K562 (cell line): ENCODE data around the gene CD164L2. TPM values are rescaled to one million over a fixed set of nuclear protein-coding genes. Genes with fewer than 3 reads are reported as not detected.

Experiments
- DNMT1 ChIP-seq: fragments of 450-650 bp; IDR thresholded peaks from 2 replicates; pipeline ENCODE4 v1.6.1; 2016; ENCODE audit warnings: antibody characterized with exemption, mild to moderate bottlenecking
- FUS ChIP-seq: fragments of 200-400 bp; formaldehyde crosslinking; optimal IDR thresholded peaks from 2 replicates; pipeline ENCODE3; 2017; ENCODE audit warnings: low read depth, low read length
- GABPA ChIP-seq: fragments of 200-800 bp; sonication (Bioruptor generic); conservative IDR thresholded peaks from 2 replicates; pipeline ENCODE4 v1.6.1; 2016; ENCODE audit warnings: low read depth, missing genetic modification characterization, missing compliant biosample characterization
- KAT7 ChIP-seq: sonication (generic); formaldehyde crosslinking; IDR thresholded peaks from 2 replicates; pipeline ENCODE4 v1.8.0; 2022; ENCODE audit warnings: missing genetic modification reagents, mild to moderate bottlenecking, borderline replicate concordance
- KDM4B ChIP-seq, 2 experiments: fragments of 450-650 bp in 1 of 2; sonication (generic) in 1 of 2; IDR thresholded peaks; 2 replicates each; pipeline ENCODE4 v1.6.1; 2016 to 2017; ENCODE audit warnings: borderline replicate concordance in 2 of 2, antibody characterized with exemption in 1 of 2, low read depth in 1 of 2, mild to moderate bottlenecking in 1 of 2
- RAD21 ChIP-seq, 2 experiments: fragments of 250-450 bp in 1 of 2; fragments of 450-650 bp in 1 of 2; sonication (Bioruptor Pico) in 1 of 2; formaldehyde crosslinking in 1 of 2; IDR thresholded peaks in 1 of 2; conservative IDR thresholded peaks in 1 of 2; 2 replicates each; pipeline versions ENCODE4 v1.4.0 to v1.8.0; 2020 to 2022; ENCODE audit warnings: mild to moderate bottlenecking in 2 of 2, moderate library complexity in 1 of 2
- SMAD3 ChIP-seq: fragments of 450-650 bp; formaldehyde crosslinking; conservative IDR thresholded peaks from 2 replicates; pipeline ENCODE4 v1.4.0; 2020; ENCODE audit warnings: mild to moderate bottlenecking
- ZBTB7A ChIP-seq: IDR thresholded peaks from 2 replicates; pipeline ENCODE4 v1.6.1; 2011; ENCODE audit warnings: low read depth, mild to moderate bottlenecking, low read length, moderate library complexity, borderline replicate concordance; ENCODE audit not compliant: control insufficient read depth
- polyA plus RNA-seq, 8 experiments: library from polyadenylated mRNA; depleted of rRNA in 4 of 8; stranded (reverse) in 5 of 8; unstranded in 3 of 8; fragments of >200 nt; fragmentation: Nextera tagmentation in 2 of 8; fragmentation: Illumina TruSeq in 1 of 8; extraction: Ambion mirVana in 2 of 8; extraction: Trizol in 1 of 8; gene quantifications; 2 replicates each; pipeline versions ENCODE4 v1.2.1 to v1.2.3, GENCODE V29; 2011 to 2014; ENCODE audit warnings: inconsistent platforms in 1 of 8, missing spikeins in 1 of 8
- total RNA-seq, 7 experiments: library from RNA; depleted of rRNA in 6 of 7; stranded (reverse); fragments of >200 nt in 6 of 7; fragmentation: Illumina TruSeq in 2 of 7; extraction: Trizol in 2 of 7; gene quantifications; 2 replicates each; pipeline versions ENCODE4 v1.2.1 to v1.2.3, GENCODE V29; 2011 to 2021; ENCODE audit warnings: low replicate concordance in 1 of 7
- TF ChIP-seq, protein P1 (sequence below), 2 experiments: fragments of 450-650 bp; formaldehyde crosslinking in 1 of 2; IDR thresholded peaks; 2 replicates each; pipeline versions ENCODE4 v1.4.0 to v1.6.1; 2014 to 2020; ENCODE audit warnings: mild to moderate bottlenecking in 2 of 2, borderline replicate concordance in 1 of 2, low read depth in 1 of 2
- TF ChIP-seq, protein P2 (sequence below): fragments of 450-650 bp; IDR thresholded peaks from 2 replicates; pipeline ENCODE4 v1.6.1; 2017; ENCODE audit warnings: antibody characterized with exemption, mild to moderate bottlenecking
- TF ChIP-seq, protein P3 (sequence below): sonication (generic); formaldehyde crosslinking; IDR thresholded peaks from 2 replicates; pipeline ENCODE4 v1.8.1; 2023; ENCODE audit warnings: mild to moderate bottlenecking, missing genetic modification reagents

CD164L2 gene
- total and polyA plus RNA-seq, 9 of the 15 experiments (the other 6 are each of a cell fraction or from before 2014, with no cell fraction given) = 0.08 to 0.92 (median 0.38) TPM; not detected in 1

DNA sequence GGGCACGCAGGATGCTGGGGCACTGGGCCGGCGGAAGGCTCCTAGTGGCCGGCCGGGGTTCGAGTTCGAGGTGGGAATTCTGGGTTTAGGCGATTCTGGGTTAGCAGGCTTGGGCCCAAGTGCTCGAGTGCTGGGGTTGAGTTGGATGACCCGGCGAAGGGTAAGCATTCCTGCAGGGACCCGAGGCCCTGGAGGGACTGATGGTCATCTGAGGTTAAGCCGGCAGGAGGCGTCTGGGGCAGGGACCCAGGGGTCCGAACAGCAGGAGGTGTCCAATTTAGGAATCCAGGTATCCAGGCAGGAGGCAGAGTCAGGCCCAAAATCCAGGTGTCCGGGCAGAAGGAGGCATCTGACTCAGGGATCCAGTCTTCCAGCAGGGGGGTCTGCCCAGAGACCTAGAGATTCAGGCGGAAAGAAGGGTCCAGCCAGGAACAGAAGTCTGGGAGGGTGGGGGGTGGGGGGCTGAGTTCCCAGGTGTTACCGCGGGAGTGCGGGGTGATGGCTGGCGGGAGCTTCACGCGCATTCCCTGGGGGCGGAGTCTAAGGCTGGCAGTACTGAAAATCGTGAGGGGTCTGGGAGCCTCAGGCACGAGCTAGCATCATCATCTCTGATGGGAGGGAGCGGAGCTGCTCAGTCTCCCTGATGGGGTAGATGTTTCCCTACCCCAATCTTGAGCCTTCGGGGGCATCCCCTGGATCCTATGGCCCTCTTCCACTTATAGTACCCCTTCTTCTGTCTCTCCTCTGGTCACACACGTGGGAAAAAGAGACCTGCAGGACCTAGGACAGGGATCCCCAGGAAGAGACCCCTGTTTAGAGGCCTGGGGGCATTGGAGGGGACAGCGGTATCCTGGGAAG, 9.9 kb upstream of the CD164L2 start (continued):
- TF ChIP-seq, protein P1, sequence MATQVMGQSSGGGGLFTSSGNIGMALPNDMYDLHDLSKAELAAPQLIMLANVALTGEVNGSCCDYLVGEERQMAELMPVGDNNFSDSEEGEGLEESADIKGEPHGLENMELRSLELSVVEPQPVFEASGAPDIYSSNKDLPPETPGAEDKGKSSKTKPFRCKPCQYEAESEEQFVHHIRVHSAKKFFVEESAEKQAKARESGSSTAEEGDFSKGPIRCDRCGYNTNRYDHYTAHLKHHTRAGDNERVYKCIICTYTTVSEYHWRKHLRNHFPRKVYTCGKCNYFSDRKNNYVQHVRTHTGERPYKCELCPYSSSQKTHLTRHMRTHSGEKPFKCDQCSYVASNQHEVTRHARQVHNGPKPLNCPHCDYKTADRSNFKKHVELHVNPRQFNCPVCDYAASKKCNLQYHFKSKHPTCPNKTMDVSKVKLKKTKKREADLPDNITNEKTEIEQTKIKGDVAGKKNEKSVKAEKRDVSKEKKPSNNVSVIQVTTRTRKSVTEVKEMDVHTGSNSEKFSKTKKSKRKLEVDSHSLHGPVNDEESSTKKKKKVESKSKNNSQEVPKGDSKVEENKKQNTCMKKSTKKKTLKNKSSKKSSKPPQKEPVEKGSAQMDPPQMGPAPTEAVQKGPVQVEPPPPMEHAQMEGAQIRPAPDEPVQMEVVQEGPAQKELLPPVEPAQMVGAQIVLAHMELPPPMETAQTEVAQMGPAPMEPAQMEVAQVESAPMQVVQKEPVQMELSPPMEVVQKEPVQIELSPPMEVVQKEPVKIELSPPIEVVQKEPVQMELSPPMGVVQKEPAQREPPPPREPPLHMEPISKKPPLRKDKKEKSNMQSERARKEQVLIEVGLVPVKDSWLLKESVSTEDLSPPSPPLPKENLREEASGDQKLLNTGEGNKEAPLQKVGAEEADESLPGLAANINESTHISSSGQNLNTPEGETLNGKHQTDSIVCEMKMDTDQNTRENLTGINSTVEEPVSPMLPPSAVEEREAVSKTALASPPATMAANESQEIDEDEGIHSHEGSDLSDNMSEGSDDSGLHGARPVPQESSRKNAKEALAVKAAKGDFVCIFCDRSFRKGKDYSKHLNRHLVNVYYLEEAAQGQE (IDR thresholded peaks at IDR 0.05; ENCODE audit: borderline replicate concordance) = peak; percentile 21; the same call in 1 of the 2 replicates
- TF ChIP-seq, protein P1 (CRISPR knock-in tag; IDR thresholded peaks at IDR 0.05; ENCODE audit: low read depth) = no peak; the same call in 1 of the 2 replicates
- TF ChIP-seq KDM4B (IDR thresholded peaks at IDR 0.05; ENCODE audit: borderline replicate concordance in 2 of 2, low read depth in 1 of 2) (no peak), FUS (no peak), GABPA (tag) (no peak), RAD21 (CRISPR knock-in tag; conservative IDR thresholded peaks at IDR 0.05 in 1 of 2, IDR thresholded peaks at IDR 0.05 in 1 of 2) (peak in 1 of 2 experiments; percentile 36; a peak in 1 of 4 replicates), DNMT1 (no peak), SMAD3 (no peak), KAT7 (CRISPR knock-in tag) (0 out of 2 replicates have a peak, but pooled peaks have one; percentile 45), ZBTB7A (0 out of 2 replicates have a peak, but pooled peaks have one; percentile 35)
- TF ChIP-seq, protein P2, sequence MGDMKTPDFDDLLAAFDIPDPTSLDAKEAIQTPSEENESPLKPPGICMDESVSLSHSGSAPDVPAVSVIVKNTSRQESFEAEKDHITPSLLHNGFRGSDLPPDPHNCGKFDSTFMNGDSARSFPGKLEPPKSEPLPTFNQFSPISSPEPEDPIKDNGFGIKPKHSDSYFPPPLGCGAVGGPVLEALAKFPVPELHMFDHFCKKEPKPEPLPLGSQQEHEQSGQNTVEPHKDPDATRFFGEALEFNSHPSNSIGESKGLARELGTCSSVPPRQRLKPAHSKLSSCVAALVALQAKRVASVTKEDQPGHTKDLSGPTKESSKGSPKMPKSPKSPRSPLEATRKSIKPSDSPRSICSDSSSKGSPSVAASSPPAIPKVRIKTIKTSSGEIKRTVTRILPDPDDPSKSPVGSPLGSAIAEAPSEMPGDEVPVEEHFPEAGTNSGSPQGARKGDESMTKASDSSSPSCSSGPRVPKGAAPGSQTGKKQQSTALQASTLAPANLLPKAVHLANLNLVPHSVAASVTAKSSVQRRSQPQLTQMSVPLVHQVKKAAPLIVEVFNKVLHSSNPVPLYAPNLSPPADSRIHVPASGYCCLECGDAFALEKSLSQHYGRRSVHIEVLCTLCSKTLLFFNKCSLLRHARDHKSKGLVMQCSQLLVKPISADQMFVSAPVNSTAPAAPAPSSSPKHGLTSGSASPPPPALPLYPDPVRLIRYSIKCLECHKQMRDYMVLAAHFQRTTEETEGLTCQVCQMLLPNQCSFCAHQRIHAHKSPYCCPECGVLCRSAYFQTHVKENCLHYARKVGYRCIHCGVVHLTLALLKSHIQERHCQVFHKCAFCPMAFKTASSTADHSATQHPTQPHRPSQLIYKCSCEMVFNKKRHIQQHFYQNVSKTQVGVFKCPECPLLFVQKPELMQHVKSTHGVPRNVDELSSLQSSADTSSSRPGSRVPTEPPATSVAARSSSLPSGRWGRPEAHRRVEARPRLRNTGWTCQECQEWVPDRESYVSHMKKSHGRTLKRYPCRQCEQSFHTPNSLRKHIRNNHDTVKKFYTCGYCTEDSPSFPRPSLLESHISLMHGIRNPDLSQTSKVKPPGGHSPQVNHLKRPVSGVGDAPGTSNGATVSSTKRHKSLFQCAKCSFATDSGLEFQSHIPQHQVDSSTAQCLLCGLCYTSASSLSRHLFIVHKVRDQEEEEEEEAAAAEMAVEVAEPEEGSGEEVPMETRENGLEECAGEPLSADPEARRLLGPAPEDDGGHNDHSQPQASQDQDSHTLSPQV = no peak
- TF ChIP-seq, protein P3, sequence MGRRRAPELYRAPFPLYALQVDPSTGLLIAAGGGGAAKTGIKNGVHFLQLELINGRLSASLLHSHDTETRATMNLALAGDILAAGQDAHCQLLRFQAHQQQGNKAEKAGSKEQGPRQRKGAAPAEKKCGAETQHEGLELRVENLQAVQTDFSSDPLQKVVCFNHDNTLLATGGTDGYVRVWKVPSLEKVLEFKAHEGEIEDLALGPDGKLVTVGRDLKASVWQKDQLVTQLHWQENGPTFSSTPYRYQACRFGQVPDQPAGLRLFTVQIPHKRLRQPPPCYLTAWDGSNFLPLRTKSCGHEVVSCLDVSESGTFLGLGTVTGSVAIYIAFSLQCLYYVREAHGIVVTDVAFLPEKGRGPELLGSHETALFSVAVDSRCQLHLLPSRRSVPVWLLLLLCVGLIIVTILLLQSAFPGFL (CRISPR knock-in tag) = no peak
